SK-N-SH (cell line): ENCODE data around the gene HAGHL. TPM values are rescaled to one million over a fixed set of nuclear protein-coding genes. Genes with fewer than 3 reads are reported as not detected.

ENCODE experiments used
- CTCF ChIA-PET: fragments of 300-600, 350-600 bp; formaldehyde crosslinking; extraction: SDS; loops from one replicate; lab custom pipeline; 2021; lab: Yijun Ruan, JAX
- POLR2A ChIA-PET: fragments of 350-600 bp; sonication (Branson Sonifier 250); formaldehyde crosslinking; extraction: SDS; loops from one replicate; lab custom pipeline; 2020; ENCODE audit warnings: antibody characterized with exemption, inconsistent platforms; lab: Yijun Ruan, JAX
- DNase-seq: peaks from one replicate; pipeline ENCODE4 v3.0.0; 2012
- H2AFZ ChIP-seq: fragments of 200-600 bp; sonication (generic); 2 replicates; pipeline ENCODE4 v1.8.1; 2016; ENCODE audit warnings: antibody characterized with exemption, mild to moderate bottlenecking, low read depth
- H3F3A ChIP-seq: fragments of 200-600 bp; sonication (generic); replicated peaks from 2 replicates; pipeline ENCODE3; 2016; ENCODE audit warnings: antibody characterized with exemption, mild to moderate bottlenecking; ENCODE audit not compliant: insufficient read depth
- H3K27ac ChIP-seq, 2 experiments: fragments of 200-500 bp in 1 of 2; fragments of 200-600 bp in 1 of 2; sonication (Bioruptor generic) in 1 of 2; sonication (generic), shearing (Covaris generic) in 1 of 2; 2 replicates each; pipeline versions ENCODE4 v1.5.1 to v1.6.1; 2014 to 2016; ENCODE audit warnings: low read depth in 2 of 2, inconsistent platforms in 1 of 2, low read length in 1 of 2, mild to moderate bottlenecking in 1 of 2, mixed read lengths in 1 of 2
- H3K27me3 ChIP-seq: fragments of 200-600 bp; sonication (generic), shearing (Covaris generic); 2 replicates; pipeline ENCODE4 v1.6.1; 2016; ENCODE audit warnings: mixed run types; ENCODE audit not compliant: insufficient read depth
- H3K36me3 ChIP-seq, 2 experiments: fragments of 200-500 bp in 1 of 2; fragments of 200-600 bp in 1 of 2; sonication (Bioruptor generic) in 1 of 2; sonication (generic) in 1 of 2; replicated peaks in 1 of 2; 2 replicates each; pipeline versions ENCODE3 to v1.5.1; 2014 to 2016; ENCODE audit warnings: low read length in 1 of 2, mild to moderate bottlenecking in 1 of 2; ENCODE audit not compliant: insufficient read depth in 2 of 2, control insufficient read depth in 1 of 2
- H3K4me1 ChIP-seq, 2 experiments: fragments of 200-500 bp in 1 of 2; fragments of 200-600 bp in 1 of 2; sonication (Bioruptor generic) in 1 of 2; sonication (generic), shearing (Covaris generic) in 1 of 2; 2 replicates each; pipeline versions ENCODE4 v1.5.1 to v1.6.1; 2014 to 2016; ENCODE audit warnings: low read depth in 1 of 2, low read length in 1 of 2, mixed run types in 1 of 2; ENCODE audit not compliant: insufficient read depth in 2 of 2, control insufficient read depth in 1 of 2
- H3K4me2 ChIP-seq: fragments of 200-600 bp; sonication (generic), shearing (Covaris generic); 2 replicates; pipeline ENCODE4 v1.6.1; 2017; ENCODE audit warnings: mixed run types
- H3K4me3 ChIP-seq, 2 experiments: fragments of 200-500 bp in 1 of 2; fragments of 200-600 bp in 1 of 2; sonication (Bioruptor generic) in 1 of 2; sonication (generic), shearing (Covaris generic) in 1 of 2; 2 replicates each; pipeline versions ENCODE4 v1.5.1 to v1.8.1; 2014 to 2016; ENCODE audit warnings: low read depth in 2 of 2, inconsistent platforms in 1 of 2, low read length in 1 of 2, mild to moderate bottlenecking in 1 of 2, mixed read lengths in 1 of 2, moderate library complexity in 1 of 2
- H3K79me2 ChIP-seq: fragments of 200-600 bp; sonication (generic); 2 replicates; pipeline ENCODE4 v1.8.1; 2017; ENCODE audit warnings: mild to moderate bottlenecking; ENCODE audit not compliant: insufficient read depth
- H3K9ac ChIP-seq: fragments of 200-600 bp; sonication (generic); 2 replicates; pipeline ENCODE4 v1.6.1; 2017; ENCODE audit warnings: mixed run types
- H3K9me2 ChIP-seq: fragments of 200-600 bp; sonication (generic); 2 replicates; pipeline ENCODE4 v1.6.1; 2017; ENCODE audit warnings: mixed run types
- H3K9me3 ChIP-seq: fragments of 200-600 bp; sonication (generic); 2 replicates; pipeline ENCODE4 v1.6.1; 2017; ENCODE audit warnings: mixed run types, mild to moderate bottlenecking, moderate library complexity
- H4K20me1 ChIP-seq: fragments of 200-600 bp; sonication (generic); 2 replicates; pipeline ENCODE4 v1.6.1; 2017; ENCODE audit warnings: mild to moderate bottlenecking, mixed run types; ENCODE audit not compliant: insufficient read depth
- CHD2 ChIP-seq: fragments of 150-350 bp; IDR thresholded peaks from 2 replicates; pipeline ENCODE4 v1.6.1; 2018; ENCODE audit warnings: low read length; ENCODE audit not compliant: partially characterized antibody
- CTCF ChIP-seq: fragments of 200-600 bp; sonication (generic); IDR thresholded peaks from 2 replicates; pipeline ENCODE4 v1.6.1; 2017; ENCODE audit warnings: antibody characterized with exemption, mild to moderate bottlenecking, moderate library complexity
- EP300 ChIP-seq, 2 experiments: IDR thresholded peaks; 2 replicates each; pipeline versions ENCODE4 v1.4.0 to v1.6.1; 2012; ENCODE audit warnings: borderline replicate concordance in 1 of 2, low read depth in 1 of 2, low read length in 1 of 2
- EZH2phosphoT487 ChIP-seq: fragments of 200-600 bp; sonication (generic); IDR thresholded peaks from 2 replicates; pipeline ENCODE4 v1.6.1; 2017; ENCODE audit warnings: low read depth, mixed run types, mild to moderate bottlenecking, antibody characterized with exemption, moderate library complexity, borderline replicate concordance
- GABPA ChIP-seq: IDR thresholded peaks from 2 replicates; pipeline ENCODE4 v1.4.0; 2012; ENCODE audit warnings: low read depth, mild to moderate bottlenecking
- GATA2 ChIP-seq: sonication (generic); formaldehyde crosslinking; IDR thresholded peaks from 2 replicates; pipeline ENCODE4 v1.5.0; 2020; ENCODE audit warnings: mild to moderate bottlenecking, missing genetic modification reagents
- IRF3 ChIP-seq: fragments of 150-350 bp; IDR thresholded peaks from 2 replicates; pipeline ENCODE4 v1.6.1; 2016; ENCODE audit warnings: mild to moderate bottlenecking, low read depth, low read length
- MAX ChIP-seq: IDR thresholded peaks from 2 replicates; pipeline ENCODE4 v1.4.0; 2012; ENCODE audit warnings: low read depth
- MEF2A ChIP-seq: IDR thresholded peaks from 2 replicates; pipeline ENCODE4 v1.4.0; 2012; ENCODE audit warnings: low read depth, borderline replicate concordance
- MXI1 ChIP-seq: IDR thresholded peaks from 2 replicates; pipeline ENCODE4 v1.6.1; 2012; ENCODE audit warnings: mild to moderate bottlenecking, low read depth, low read length, improper control_type of control experiment
- NRF1 ChIP-seq: IDR thresholded peaks from 2 replicates; pipeline ENCODE4 v1.6.1; 2012; ENCODE audit warnings: low read depth, mild to moderate bottlenecking, low read length
- RAD21 ChIP-seq: IDR thresholded peaks from 2 replicates; pipeline ENCODE4 v1.6.1; 2012; ENCODE audit warnings: mild to moderate bottlenecking, low read length
- RCOR1 ChIP-seq: fragments of 150-350 bp; IDR thresholded peaks from 2 replicates; pipeline ENCODE4 v1.6.1; 2017; ENCODE audit warnings: antibody characterized with exemption, low read length
- RFX5 ChIP-seq: IDR thresholded peaks from 2 replicates; pipeline ENCODE4 v1.6.1; 2012; ENCODE audit warnings: mild to moderate bottlenecking, improper control_type of control experiment, low read length
- RXRA ChIP-seq: IDR thresholded peaks from 2 replicates; pipeline ENCODE4 v1.4.0; 2012; ENCODE audit warnings: low read depth, mild to moderate bottlenecking, borderline replicate concordance
- SIN3A ChIP-seq: IDR thresholded peaks from 2 replicates; pipeline ENCODE4 v1.6.1; 2012; ENCODE audit warnings: low read depth, mild to moderate bottlenecking, low read length, moderate library complexity, borderline replicate concordance
- SMC3 ChIP-seq: IDR thresholded peaks from 2 replicates; pipeline ENCODE4 v1.6.1; 2012; ENCODE audit warnings: low read depth, low read length, improper control_type of control experiment
- TCF12 ChIP-seq: IDR thresholded peaks from 2 replicates; pipeline ENCODE4 v1.4.0; 2012
- USF2 ChIP-seq: fragments of 150-350 bp; IDR thresholded peaks from 2 replicates; pipeline ENCODE4 v1.6.1; 2017; ENCODE audit warnings: antibody characterized with exemption, low read length, low read depth, borderline replicate concordance
- ZBTB33 ChIP-seq: IDR thresholded peaks from 2 replicates; pipeline ENCODE4 v1.4.0; 2012; ENCODE audit warnings: low read depth, borderline replicate concordance
- WGBS: methylation state at CpG from one replicate; pipeline ENCODE4 v1.1.6; 2017; ENCODE audit warnings: low lambda C conversion rate; 5-methylcytosine and 5-hydroxymethylcytosine counted together
- polyA plus RNA-seq, 3 experiments: library from polyadenylated mRNA; depleted of rRNA; stranded (reverse); fragments of >200 nt; gene quantifications; 2 replicates each; pipeline ENCODE4 v1.2.3, GENCODE V29; 2012

The HAGHL gene
- polyA plus RNA-seq, 1 of the 3 experiments (the other 2 are of a cell fraction): 65.5 TPM

GRCh38 chr16:751152-752006 is 24.5 kb downstream of the HAGHL start:
- Histone ChIP-seq H4K20me1 (no peaks in the 10 kb centered on the region), H3K36me3 (no peaks in the 10 kb centered on the region), H3K9ac (no peak overlapping the region), H3F3A (peaks cover 4% of the 10 kb centered on the region), H3K27ac (no peak overlapping the region), H3K9me2 (no peaks in the 10 kb centered on the region), H2AFZ (no peak overlapping the region), H3K79me2 (no peaks in the 10 kb centered on the region), H3K4me2 (no peak overlapping the region), H3K9me3 (peaks cover 1% of the 10 kb centered on the region; the same call in 1 of the 2 replicates), H3K27me3 (no peaks in the 10 kb centered on the region), H3K4me1 (no peaks in the 10 kb centered on the region), H3K4me3 (no peak overlapping the region)
- no peak for DNase-seq
- TF ChIP-seq RCOR1 (no peak), EP300 (IDR thresholded peaks at IDR 0.05; ENCODE audit: borderline replicate concordance in 1 of 2, low read depth in 1 of 2, low read length in 1 of 2) (no peak), SMC3 (no peak), MXI1 (no peak), RXRA (no peak), CHD2 (no peak), MEF2A (no peak), MAX (no peak), SIN3A (no peak), GATA2 (CRISPR knock-in tag) (no peak), RFX5 (no peak)
- ChIA-PET CTCF (interaction anchor here (0.7 to 1.4 kb wide), 3 partner anchors 8 to 35 kb away, joined by 3 to 8 read pairs (median 3); no protein-coding TSS in a partner anchor), POLR2A (interaction anchor here (1.0 kb wide), 1 partner anchor 31 kb away, joined by 4 read pairs; the partner anchor contains the start of gene ANTKMT)
- 85% methylated on average over 38 of the region's 39 CpGs for WGBS

- ChIA-PET POLR2A (no interaction called here), CTCF (no interaction called here)
- Histone ChIP-seq H3K4me2 (no peak overlapping the region), H3K79me2 (no peaks in the 10 kb centered on the region), H3K9ac (no peak overlapping the region), H2AFZ (no peak overlapping the region), H3K4me1 (no peaks in the 10 kb centered on the region), H3K9me2 (no peaks in the 10 kb centered on the region), H3K36me3 (no peaks in the 10 kb centered on the region), H3K9me3 (peaks cover 3% of the 10 kb centered on the region; the same call in 1 of the 2 replicates), H3K27me3 (no peaks in the 10 kb centered on the region), H4K20me1 (no peaks in the 10 kb centered on the region), H3K27ac (no peak overlapping the region), H3F3A (peaks cover 4% of the 10 kb centered on the region), H3K4me3 (no peak overlapping the region)
- WGBS: 68% methylated on average over 10 of the region's 10 CpGs
- TF ChIP-seq CTCF: no peak
- TF ChIP-seq EZH2phosphoT487: no peak
- no peak for TF ChIP-seq TCF12
- TF ChIP-seq NRF1: no peak
- TF ChIP-seq RAD21: no peak
- TF ChIP-seq GABPA: no peak
- no peak for TF ChIP-seq IRF3
- TF ChIP-seq EP300 (IDR thresholded peaks at IDR 0.05; ENCODE audit: borderline replicate concordance in 1 of 2, low read depth in 1 of 2, low read length in 1 of 2): no peak
- no peak for TF ChIP-seq CHD2
- no peak for TF ChIP-seq USF2
- TF ChIP-seq GATA2 (CRISPR knock-in tag): no peak
- TF ChIP-seq ZBTB33: no peak
- DNase-seq: no peak
Observed at GRCh38 chr16:752007-752312, 25.1 kb downstream of the HAGHL start.
